HFFc6 (cell line): Measurements from ENCODE around the gene TMEFF1. TPM values are rescaled to one million over a fixed set of nuclear protein-coding genes. Genes with fewer than 3 reads are reported as not detected.

Experiments used
- DNase-seq: peaks from one replicate; pipeline ENCODE4 v3.0.0-alpha.2; 2018
- H3K27ac Mint-ChIP-seq: 2 replicates; pipeline ENCODE4 v1.8.0; 2020; ENCODE audit warnings: mild to moderate bottlenecking, mixed read lengths
- H3K27me3 Mint-ChIP-seq: 2 replicates; pipeline ENCODE4 v1.8.0; 2021; ENCODE audit warnings: mild to moderate bottlenecking, moderate library complexity, mixed read lengths; ENCODE audit not compliant: insufficient read depth
- H3K36me3 Mint-ChIP-seq: 2 replicates; pipeline ENCODE4 v1.8.0; 2021; ENCODE audit warnings: low read depth, mixed read lengths
- H3K4me1 Mint-ChIP-seq: 2 replicates; pipeline ENCODE4 v1.8.0; 2020; ENCODE audit warnings: low read depth, mixed read lengths
- H3K4me3 Mint-ChIP-seq: 2 replicates; pipeline ENCODE4 v1.8.0; 2020; ENCODE audit warnings: mild to moderate bottlenecking, moderate library complexity, mixed read lengths
- H3K9me3 Mint-ChIP-seq: 2 replicates; pipeline ENCODE4 v1.8.0; 2020; ENCODE audit warnings: mild to moderate bottlenecking, mixed read lengths
- CTCF ChIP-seq: fragments of 200-600 bp; sonication (generic); IDR thresholded peaks from 2 replicates; pipeline ENCODE4 v1.5.0; 2021; ENCODE audit warnings: antibody characterized with exemption, mild to moderate bottlenecking
- total RNA-seq, 6 experiments: library from RNA; stranded (reverse); fragmentation: NEBNext Ultra II Directional; extraction: Animal tissue kit (Norgen Biotek cat#: 25700); gene quantifications; 2 replicates in 1 of 6; 3 replicates in 5 of 6; pipeline ENCODE4 v1.2.3, GENCODE V29; 2021

TMEFF1 gene
- total RNA-seq, 6 experiments from 2014 or later, result 1.3 to 2.4 (median 1.6) TPM

GRCh38 chr9:100591139-100591538 is 118.2 kb downstream of the TMEFF1 start:
- Mint-ChIP-seq H3K9me3 (no peaks in the 10 kb centered on the region), H3K27ac (peak overlapping the region; percentile 18; the same call in 1 of the 2 replicates), H3K36me3 (no peaks in the 10 kb centered on the region), H3K4me1 (peaks cover 65% of the 10 kb centered on the region), H3K4me3 (no peak overlapping the region), H3K27me3 (peaks cover 1% of the 10 kb centered on the region; the same call in 1 of the 2 replicates)
- DNase-seq, result no peak
- TF ChIP-seq CTCF, result no peak

GRCh38 chr9:100591639-100592412 is 118.9 kb downstream of the TMEFF1 start:
- no peak for DNase-seq
- Mint-ChIP-seq H3K27me3 (peaks cover 1% of the 10 kb centered on the region; the same call in 1 of the 2 replicates), H3K9me3 (no peaks in the 10 kb centered on the region), H3K27ac (no peak overlapping the region), H3K4me1 (peaks cover 62% of the 10 kb centered on the region), H3K36me3 (no peaks in the 10 kb centered on the region), H3K4me3 (no peak overlapping the region)
- TF ChIP-seq CTCF, result no peak

DNA sequence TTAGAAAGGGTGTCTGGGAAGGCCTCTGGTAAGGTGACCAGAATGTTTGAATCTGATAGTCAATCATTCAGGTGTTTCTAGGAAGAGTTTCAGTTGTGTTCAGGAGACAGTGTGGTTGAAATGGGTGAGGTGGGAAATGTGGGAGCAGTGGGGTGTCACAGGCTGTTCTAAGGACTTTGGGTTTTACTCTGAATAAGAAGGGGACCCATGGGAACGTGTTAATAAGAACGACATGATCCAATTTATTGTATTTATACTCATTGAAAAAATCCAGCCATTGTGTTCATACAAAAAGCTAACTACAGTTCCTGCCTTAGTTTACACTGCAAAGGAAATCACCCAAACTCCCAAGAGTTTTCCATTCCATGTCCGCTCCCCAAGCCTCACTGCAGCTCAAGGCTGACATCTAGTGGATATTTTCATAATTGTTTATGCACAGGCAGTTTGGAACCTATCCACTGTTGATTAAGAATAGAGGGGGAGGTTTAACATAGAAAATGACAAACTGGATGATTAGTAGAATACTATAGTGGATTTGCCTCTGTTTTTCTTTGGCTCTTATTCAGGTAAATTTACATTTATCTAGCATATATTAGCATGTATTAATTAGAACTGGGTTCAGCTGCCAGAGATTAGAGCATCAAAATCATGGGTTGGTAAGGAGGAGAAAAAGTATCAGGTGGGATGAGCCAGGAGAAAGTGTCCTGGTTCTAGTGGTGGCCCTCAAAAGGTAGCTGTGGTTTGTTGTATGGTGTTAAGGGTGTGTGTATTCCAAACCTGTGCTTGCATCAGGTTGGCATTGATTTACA is 122.6 kb downstream of the TMEFF1 start:
- H3K4me1 Mint-ChIP-seq, result peaks cover 42% of the 10 kb centered on the region
- no peak overlapping the region for H3K4me3 Mint-ChIP-seq
- no peaks in the 10 kb centered on the region for H3K36me3 Mint-ChIP-seq
- peak; percentile 56 for DNase-seq
- H3K9me3 Mint-ChIP-seq, result no peaks in the 10 kb centered on the region
- H3K27me3 Mint-ChIP-seq, result no peaks in the 10 kb centered on the region; the same call in 1 of the 2 replicates
- TF ChIP-seq CTCF, result peak; percentile 96
- H3K27ac Mint-ChIP-seq, result no peak overlapping the region

DNA sequence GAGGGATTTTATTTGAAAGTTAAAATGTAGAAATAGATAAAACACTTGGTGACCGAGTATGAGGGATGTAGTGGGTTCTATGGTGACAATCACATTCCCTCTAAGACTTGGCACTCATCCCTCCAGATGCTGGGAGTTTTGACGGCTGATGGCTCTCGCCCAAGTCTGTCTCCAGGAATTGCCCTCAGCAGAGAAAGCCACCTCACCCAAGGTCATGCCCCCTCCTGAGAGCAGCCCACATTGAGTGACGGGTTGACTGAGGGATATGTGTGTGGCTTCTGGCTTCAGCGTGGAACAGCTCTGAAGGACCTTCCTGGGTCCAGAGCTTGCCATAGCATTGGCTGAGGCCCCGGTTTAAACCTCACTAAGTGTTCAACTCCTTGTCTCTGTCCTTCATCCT is 124.3 kb downstream of the TMEFF1 start:
- Mint-ChIP-seq H3K9me3 (no peaks in the 10 kb centered on the region), H3K4me3 (no peak overlapping the region), H3K36me3 (no peaks in the 10 kb centered on the region), H3K4me1 (peaks cover 44% of the 10 kb centered on the region), H3K27ac (no peak overlapping the region), H3K27me3 (no peaks in the 10 kb centered on the region; the same call in 1 of the 2 replicates)
- DNase-seq, result no peak
- no peak for TF ChIP-seq CTCF

DNA sequence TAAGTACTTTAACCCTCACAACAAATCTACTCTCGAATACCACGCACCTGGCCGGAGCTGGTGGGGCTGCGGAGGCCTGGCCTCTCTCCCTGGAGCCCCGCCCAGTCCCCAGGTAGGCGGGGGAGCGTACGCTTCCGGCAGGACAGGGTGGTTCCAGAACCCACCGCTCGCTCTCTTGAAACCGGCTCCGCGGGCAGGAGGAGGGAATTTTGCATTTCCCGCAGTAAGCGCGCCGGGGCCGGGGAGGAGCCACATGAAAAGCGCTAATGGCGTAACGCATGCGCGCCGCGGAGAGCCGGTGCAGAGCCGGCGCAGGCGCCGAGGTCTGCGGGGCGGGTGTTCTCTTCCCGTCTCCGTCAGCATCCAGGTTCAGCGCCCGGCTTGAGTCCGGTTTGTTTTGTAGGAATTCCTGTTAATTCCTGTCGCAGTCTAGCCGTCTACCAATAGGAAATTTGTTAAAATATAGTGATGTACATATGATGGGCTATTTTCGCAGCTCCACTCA is 125.7 kb downstream of the TMEFF1 start:
- Mint-ChIP-seq H3K27me3 (no peaks in the 10 kb centered on the region; the same call in 1 of the 2 replicates), H3K9me3 (no peaks in the 10 kb centered on the region), H3K4me1 (peaks cover 45% of the 10 kb centered on the region), H3K27ac (peak overlapping the region; percentile 51; the same call in 1 of the 2 replicates), H3K36me3 (no peaks in the 10 kb centered on the region), H3K4me3 (peak overlapping the region; percentile 79)
- TF ChIP-seq CTCF, result no peak
- peak; percentile 73 for DNase-seq
